ENCODE results near the gene VTI1B. TPM values are rescaled to one million over a fixed set of nuclear protein-coding genes. Genes with fewer than 3 reads are reported as not detected.
"Not testable (repeated sequence)": the region's sequence is repeated elsewhere in the genome, so short reads cannot be mapped to it uniquely, and the experiment has no call there.

VTI1B gene
- total RNA-seq, 1 donor from 2014 or later, result 43.2 TPM

DNA sequence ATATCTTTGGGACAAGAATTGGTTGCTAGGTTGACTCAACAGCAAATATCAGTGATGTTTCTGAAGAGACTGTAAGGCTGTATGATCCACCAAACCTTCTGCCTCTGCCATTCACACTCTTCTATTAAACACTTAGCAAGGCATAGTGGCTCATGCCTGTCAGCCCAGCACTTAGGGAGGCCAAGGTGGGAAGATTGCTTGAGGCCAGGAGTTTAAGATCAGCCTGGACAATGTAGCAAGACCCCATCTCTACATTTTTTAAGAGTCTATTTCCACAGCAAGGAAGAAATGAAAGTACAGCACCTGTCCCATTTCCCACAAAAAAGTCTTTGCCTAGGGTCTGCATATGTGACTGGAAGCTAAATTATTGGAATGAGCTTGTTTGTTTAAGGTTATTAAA lies 46.9 kb downstream of the VTI1B start:
- H3K36me3 ChIP-seq, result no peaks in the 10 kb centered on the region
- H3K4me3 ChIP-seq, result no peak overlapping the region
- TF ChIP-seq, protein P1, sequence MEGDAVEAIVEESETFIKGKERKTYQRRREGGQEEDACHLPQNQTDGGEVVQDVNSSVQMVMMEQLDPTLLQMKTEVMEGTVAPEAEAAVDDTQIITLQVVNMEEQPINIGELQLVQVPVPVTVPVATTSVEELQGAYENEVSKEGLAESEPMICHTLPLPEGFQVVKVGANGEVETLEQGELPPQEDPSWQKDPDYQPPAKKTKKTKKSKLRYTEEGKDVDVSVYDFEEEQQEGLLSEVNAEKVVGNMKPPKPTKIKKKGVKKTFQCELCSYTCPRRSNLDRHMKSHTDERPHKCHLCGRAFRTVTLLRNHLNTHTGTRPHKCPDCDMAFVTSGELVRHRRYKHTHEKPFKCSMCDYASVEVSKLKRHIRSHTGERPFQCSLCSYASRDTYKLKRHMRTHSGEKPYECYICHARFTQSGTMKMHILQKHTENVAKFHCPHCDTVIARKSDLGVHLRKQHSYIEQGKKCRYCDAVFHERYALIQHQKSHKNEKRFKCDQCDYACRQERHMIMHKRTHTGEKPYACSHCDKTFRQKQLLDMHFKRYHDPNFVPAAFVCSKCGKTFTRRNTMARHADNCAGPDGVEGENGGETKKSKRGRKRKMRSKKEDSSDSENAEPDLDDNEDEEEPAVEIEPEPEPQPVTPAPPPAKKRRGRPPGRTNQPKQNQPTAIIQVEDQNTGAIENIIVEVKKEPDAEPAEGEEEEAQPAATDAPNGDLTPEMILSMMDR (IDR thresholded peaks at IDR 0.05), result no peak
- no peak overlapping the region for H3K27ac ChIP-seq
- H3K9me3 ChIP-seq, result no peaks in the 10 kb centered on the region
- no peak for DNase-seq (ENCODE audit: low spot score in 2 of 2)
- peaks cover 2 to 9% of the 10 kb centered on the region in 2 donors for H3K4me1 ChIP-seq
- intact Hi-C loops (cut with DNase I), result loop anchor here (10.0 kb wide), 1 partner anchor 1987 kb away; the partner anchor contains the start of gene SUSD6
- no peaks in the 10 kb centered on the region for H3K27me3 ChIP-seq

DNA sequence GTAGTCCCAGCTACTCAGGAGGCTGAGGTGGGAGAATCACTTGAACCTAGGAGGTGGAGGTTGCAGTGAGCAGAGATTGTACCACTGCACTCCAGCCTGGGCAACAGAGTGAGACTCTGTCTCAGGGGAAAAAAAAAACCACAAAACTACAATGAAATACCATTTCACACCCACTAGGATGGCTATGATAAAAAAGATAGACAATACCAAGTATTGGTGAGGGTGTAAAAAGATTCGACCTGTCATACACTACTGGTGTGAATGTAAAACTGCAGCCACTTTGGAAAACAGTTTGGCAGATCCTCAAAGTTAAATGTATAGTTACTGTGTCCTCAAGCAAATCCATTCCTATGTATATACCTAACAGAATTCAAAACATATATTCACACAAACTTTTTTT lies 48.3 kb downstream of the VTI1B start:
- H3K36me3 ChIP-seq; H3K27me3 ChIP-seq; H3K4me3 ChIP-seq; H3K9me3 ChIP-seq; H3K27ac ChIP-seq; DNase-seq (ENCODE audit: low spot score in 2 of 2): not testable (repeated sequence)
- peaks cover 4 to 14% of the 10 kb centered on the region in 2 donors for H3K4me1 ChIP-seq
- intact Hi-C loops (cut with DNase I), result loop anchor here (10.0 kb wide), 1 partner anchor 1989 kb away; the partner anchor contains the start of gene SUSD6

DNA sequence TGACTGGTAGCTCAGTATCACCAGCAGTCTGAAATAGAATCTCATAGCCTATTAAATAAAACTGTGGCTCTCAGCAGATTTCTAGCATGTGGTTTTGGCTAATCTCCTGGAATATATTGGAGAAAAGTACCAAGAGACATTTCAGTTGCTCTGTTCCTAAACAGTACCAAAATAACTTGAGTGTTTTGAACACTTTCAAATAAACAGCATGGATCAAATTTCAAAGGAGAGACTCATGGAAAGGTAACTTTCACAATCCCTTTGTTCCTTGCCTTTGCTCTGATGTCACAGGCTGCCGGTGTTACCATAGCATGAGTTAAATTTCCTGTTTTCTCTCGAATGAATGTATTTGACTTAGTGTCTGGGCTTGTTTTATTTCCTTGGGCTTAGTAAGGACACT lies 51.3 kb downstream of the VTI1B start:
- Histone ChIP-seq H3K9me3 (no peaks in the 10 kb centered on the region), H3K27me3 (no peaks in the 10 kb centered on the region), H3K4me1 (peaks cover 4 to 22% of the 10 kb centered on the region in 2 donors), H3K36me3 (no peaks in the 10 kb centered on the region), H3K4me3 (peak overlapping the region in 1 of 2 donors; percentile 33), H3K27ac (peak overlapping the region; percentile 78 to 79)
- TF ChIP-seq, protein P1 (IDR thresholded peaks at IDR 0.05), result no peak
- intact Hi-C loops (cut with DNase I), result loop anchor here (10.0 kb wide), 1 partner anchor 1992 kb away; the partner anchor contains the start of gene SUSD6
- peak in 1 of 2 donors; percentile 66 for DNase-seq (ENCODE audit: low spot score in 2 of 2)

DNA sequence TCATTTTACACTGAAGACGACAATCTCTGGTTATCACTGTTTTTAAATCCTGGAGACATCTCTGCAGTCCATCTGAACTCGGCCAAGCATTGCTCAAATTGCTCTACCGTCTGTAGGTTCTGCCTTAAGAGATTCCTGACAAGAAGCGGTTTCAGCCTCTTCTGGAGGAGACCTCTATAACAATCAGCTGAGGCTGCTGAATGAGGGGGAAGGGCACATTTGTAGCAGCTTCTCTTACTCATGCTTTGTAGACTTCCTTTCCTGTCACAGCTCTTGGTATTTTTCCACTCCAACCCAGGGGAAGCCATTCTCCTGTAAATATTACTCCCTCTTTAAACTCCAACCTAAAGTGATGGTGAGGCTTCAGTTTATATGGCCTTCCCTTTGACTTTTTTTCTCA lies 51.8 kb downstream of the VTI1B start:
- TF ChIP-seq, protein P1 (IDR thresholded peaks at IDR 0.05), result no peak
- peak overlapping the region; percentile 78 to 79 for H3K27ac ChIP-seq
- H3K9me3 ChIP-seq, result no peaks in the 10 kb centered on the region
- intact Hi-C loops (cut with DNase I), result loop anchor here (10.0 kb wide), 1 partner anchor 1992 kb away; the partner anchor contains the start of gene SUSD6
- DNase-seq (ENCODE audit: low spot score in 2 of 2), result peak in 1 of 2 donors; percentile 84
- H3K36me3 ChIP-seq, result no peaks in the 10 kb centered on the region
- peaks cover 4 to 22% of the 10 kb centered on the region in 2 donors for H3K4me1 ChIP-seq
- no peaks in the 10 kb centered on the region for H3K27me3 ChIP-seq
- H3K4me3 ChIP-seq, result peak overlapping the region in 1 of 2 donors; percentile 33

DNA sequence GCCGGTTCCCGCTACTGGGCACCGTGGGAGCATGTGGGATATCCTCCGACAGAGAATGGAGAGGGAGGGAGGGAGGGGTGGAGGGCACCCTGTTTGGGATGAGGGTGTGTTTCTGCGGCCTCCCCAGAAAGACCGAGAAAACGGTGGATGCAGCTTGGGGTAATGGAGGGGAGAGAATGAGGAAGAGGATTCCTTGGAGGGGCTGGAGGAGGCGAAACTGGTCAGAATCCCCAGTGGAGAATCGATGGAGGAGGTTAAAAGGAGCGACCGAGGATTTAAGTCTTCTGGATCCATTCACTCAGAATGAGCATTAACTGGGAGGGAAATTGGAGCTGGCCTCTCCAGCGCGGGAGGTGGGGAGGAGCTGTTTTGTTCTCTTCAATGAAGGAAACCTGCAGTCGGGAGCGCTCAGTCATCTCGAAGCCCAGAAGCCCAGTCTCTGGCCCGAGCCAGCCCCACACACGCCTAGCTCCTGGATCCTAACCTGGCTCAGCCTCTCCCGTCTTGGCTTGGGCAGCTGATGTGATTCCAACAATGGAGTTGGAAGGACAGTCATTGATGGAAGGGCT lies 54.1 kb downstream of the VTI1B start:
- Histone ChIP-seq H3K9me3 (no peaks in the 10 kb centered on the region), H3K27ac (peak overlapping the region; percentile 83 to 84), H3K36me3 (no peaks in the 10 kb centered on the region), H3K27me3 (no peaks in the 10 kb centered on the region), H3K4me3 (peak overlapping the region; percentile 58 to 81), H3K4me1 (peaks cover 4 to 22% of the 10 kb centered on the region in 2 donors)
- peak in 1 of 2 donors; percentile 69 for DNase-seq (ENCODE audit: low spot score in 2 of 2)
- TF ChIP-seq, protein P1 (IDR thresholded peaks at IDR 0.05), result no peak
- intact Hi-C loops (cut with DNase I), result loop anchor here (10.0 kb wide), 1 partner anchor 1994 kb away; the partner anchor contains the start of gene SUSD6

DNA sequence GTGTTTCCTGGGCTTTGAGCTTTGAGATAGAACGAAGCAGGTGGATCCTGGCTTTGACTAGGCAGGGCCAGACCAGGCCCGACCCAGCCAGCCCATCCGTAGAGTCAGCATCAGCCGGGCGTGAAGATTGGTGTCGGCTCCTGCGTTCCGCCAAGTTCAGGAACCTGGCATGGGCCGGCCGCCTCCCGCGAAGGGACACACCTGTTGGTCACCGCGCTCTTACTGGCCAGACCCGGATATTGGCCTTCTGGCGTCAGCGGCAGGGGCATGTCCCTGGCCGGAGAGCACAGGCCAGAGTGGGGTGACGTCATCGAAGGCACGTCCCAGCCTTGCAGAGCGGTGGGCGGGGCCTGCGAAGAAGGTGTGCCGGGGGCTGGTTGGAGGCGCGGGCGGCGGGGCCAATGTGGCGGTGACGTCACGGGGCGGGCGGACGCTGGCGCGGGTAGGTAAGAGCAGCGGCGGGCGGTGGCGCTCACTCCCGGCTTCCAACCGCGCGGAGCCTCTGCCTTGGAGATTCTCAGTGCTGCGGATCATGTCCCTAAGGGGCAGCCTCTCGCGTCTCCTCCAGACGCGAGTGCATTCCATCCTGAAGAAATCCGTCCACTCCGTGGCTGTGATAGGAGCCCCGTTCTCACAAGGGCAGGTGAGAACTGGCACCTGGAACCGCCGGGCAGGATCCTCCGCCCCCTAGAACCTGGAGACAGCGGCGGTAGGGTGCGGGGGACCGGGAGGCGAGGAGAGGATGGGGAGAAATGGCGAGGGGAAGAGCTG lies 54.8 kb downstream of the VTI1B start, which contains the start of gene ARG2:
Gene ARG2, plus strand, starts transcription at position 475 of the 771 bp plus-strand sequence. Its CDS starts 58 bp downstream, at position 533.
- peaks cover 4 to 22% of the 10 kb centered on the region in 2 donors for H3K4me1 ChIP-seq
- H3K27ac ChIP-seq, result peak within 1 kb of the TSS; percentile 83 to 84
- H3K27me3 ChIP-seq, result no peaks in the 10 kb centered on the region
- TF ChIP-seq, protein P1 (IDR thresholded peaks at IDR 0.05), result no peak
- no peaks in the 10 kb centered on the region for H3K9me3 ChIP-seq
- no peaks in the 10 kb centered on the region for H3K36me3 ChIP-seq
- intact Hi-C loops (cut with DNase I), result loop anchor here (1.0 to 10.0 kb wide), 4 partner anchors 55 to 1995 kb away; partner anchors contain the start of genes RDH11, SUSD6 and VTI1B
- H3K4me3 ChIP-seq, result peak within 1 kb of the TSS; percentile 58 to 81
- DNase-seq (ENCODE audit: low spot score in 2 of 2), result peak; percentile 97 to 99
